ENCODE results near the gene PPP1R16B. TPM values are rescaled to one million over a fixed set of nuclear protein-coding genes. Genes with fewer than 3 reads are reported as not detected.

Gene PPP1R16B
- total and polyA plus RNA-seq, 9 donors, result 0.92 to 56.4 (median 2.9) TPM

GRCh38 chr20:38861071-38861401, 55.5 kb downstream of the PPP1R16B start:
- no peaks in the 10 kb centered on the region for H3K36me3 ChIP-seq
- no peak overlapping the region for H3K27ac ChIP-seq
- no peaks in the 10 kb centered on the region for H3K27me3 ChIP-seq
- intact Hi-C loops (cut with DNase I), result no loop called here
- no peak overlapping the region for H3K4me3 ChIP-seq
- no peaks in the 10 kb centered on the region for H3K9me3 ChIP-seq
- TF ChIP-seq EP300 (IDR thresholded peaks at IDR 0.05), result no peak
- TF ChIP-seq, protein P1, sequence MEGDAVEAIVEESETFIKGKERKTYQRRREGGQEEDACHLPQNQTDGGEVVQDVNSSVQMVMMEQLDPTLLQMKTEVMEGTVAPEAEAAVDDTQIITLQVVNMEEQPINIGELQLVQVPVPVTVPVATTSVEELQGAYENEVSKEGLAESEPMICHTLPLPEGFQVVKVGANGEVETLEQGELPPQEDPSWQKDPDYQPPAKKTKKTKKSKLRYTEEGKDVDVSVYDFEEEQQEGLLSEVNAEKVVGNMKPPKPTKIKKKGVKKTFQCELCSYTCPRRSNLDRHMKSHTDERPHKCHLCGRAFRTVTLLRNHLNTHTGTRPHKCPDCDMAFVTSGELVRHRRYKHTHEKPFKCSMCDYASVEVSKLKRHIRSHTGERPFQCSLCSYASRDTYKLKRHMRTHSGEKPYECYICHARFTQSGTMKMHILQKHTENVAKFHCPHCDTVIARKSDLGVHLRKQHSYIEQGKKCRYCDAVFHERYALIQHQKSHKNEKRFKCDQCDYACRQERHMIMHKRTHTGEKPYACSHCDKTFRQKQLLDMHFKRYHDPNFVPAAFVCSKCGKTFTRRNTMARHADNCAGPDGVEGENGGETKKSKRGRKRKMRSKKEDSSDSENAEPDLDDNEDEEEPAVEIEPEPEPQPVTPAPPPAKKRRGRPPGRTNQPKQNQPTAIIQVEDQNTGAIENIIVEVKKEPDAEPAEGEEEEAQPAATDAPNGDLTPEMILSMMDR (IDR thresholded peaks at IDR 0.05), result no peak
- no peak for TF ChIP-seq POLR2A (IDR thresholded peaks at IDR 0.05)
- WGBS, 3 donors, result 53 to 75% (median 58%) methylated on average over 1 of the region's 1 CpG
- DNase-seq, result no peak
- no peaks in the 10 kb centered on the region for H3K4me1 ChIP-seq (ENCODE audit: insufficient read depth)

DNA sequence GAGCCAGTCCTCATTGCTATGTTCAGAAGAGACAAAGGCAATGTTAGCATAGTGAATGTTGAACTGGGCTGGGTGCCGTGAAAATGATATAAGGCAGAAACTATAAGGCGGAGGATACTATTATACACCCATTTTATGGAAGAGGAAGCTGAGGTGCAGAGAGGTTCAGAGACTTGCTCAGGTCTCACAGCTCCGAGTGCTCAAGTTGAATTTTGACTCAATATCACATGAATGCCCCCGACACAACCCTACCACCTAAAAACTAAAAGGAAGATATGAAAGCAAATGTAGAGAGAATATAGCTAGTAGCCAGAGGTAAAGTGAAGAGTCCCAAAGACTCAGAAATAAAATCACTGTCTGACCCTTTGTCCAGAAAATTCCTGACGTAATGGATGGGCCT, 56.7 kb downstream of the PPP1R16B start:
- intact Hi-C loops (cut with DNase I), result no loop called here
- H3K9me3 ChIP-seq, result no peaks in the 10 kb centered on the region
- H3K27ac ChIP-seq, result no peak overlapping the region
- H3K4me1 ChIP-seq (ENCODE audit: insufficient read depth), result no peaks in the 10 kb centered on the region
- TF ChIP-seq EP300 (IDR thresholded peaks at IDR 0.05), result no peak
- no peak for TF ChIP-seq POLR2A (IDR thresholded peaks at IDR 0.05)
- TF ChIP-seq, protein P1 (IDR thresholded peaks at IDR 0.05), result no peak
- WGBS, 3 donors, result 87 to 90% (median 87%) methylated on average over 5 of the region's 5 CpGs
- no peak for DNase-seq
- no peaks in the 10 kb centered on the region for H3K36me3 ChIP-seq
- no peaks in the 10 kb centered on the region for H3K27me3 ChIP-seq
- H3K4me3 ChIP-seq, result no peak overlapping the region

GRCh38 chr20:38863024-38863851, 57.7 kb downstream of the PPP1R16B start:
- no peaks in the 10 kb centered on the region for H3K4me1 ChIP-seq (ENCODE audit: insufficient read depth)
- H3K9me3 ChIP-seq, result no peaks in the 10 kb centered on the region
- no peak overlapping the region for H3K27ac ChIP-seq
- no peaks in the 10 kb centered on the region for H3K36me3 ChIP-seq
- WGBS, 3 donors, result 66 to 78% (median 76%) methylated on average over 12 of the region's 12 CpGs
- intact Hi-C loops (cut with DNase I), result no loop called here
- TF ChIP-seq EP300 (IDR thresholded peaks at IDR 0.05), result no peak
- TF ChIP-seq POLR2A (IDR thresholded peaks at IDR 0.05), result no peak
- TF ChIP-seq, protein P1 (IDR thresholded peaks at IDR 0.05), result no peak
- H3K4me3 ChIP-seq, result no peak overlapping the region
- DNase-seq, result no peak
- H3K27me3 ChIP-seq, result no peaks in the 10 kb centered on the region

GRCh38 chr20:38864662-38865061, 59.2 kb downstream of the PPP1R16B start:
- 61 to 78% (median 70%) methylated on average over 5 of the region's 5 CpGs for WGBS, 3 donors
- H3K4me3 ChIP-seq, result no peak overlapping the region
- no peak overlapping the region for H3K27ac ChIP-seq
- H3K27me3 ChIP-seq, result no peaks in the 10 kb centered on the region
- H3K4me1 ChIP-seq (ENCODE audit: insufficient read depth), result no peaks in the 10 kb centered on the region
- no peaks in the 10 kb centered on the region for H3K9me3 ChIP-seq
- TF ChIP-seq, protein P1 (IDR thresholded peaks at IDR 0.05), result no peak
- TF ChIP-seq POLR2A (IDR thresholded peaks at IDR 0.05), result no peak
- TF ChIP-seq EP300 (IDR thresholded peaks at IDR 0.05), result no peak
- no peaks in the 10 kb centered on the region for H3K36me3 ChIP-seq
- intact Hi-C loops (cut with DNase I), result loop anchor here in 1 of 4 donors (5.0 kb wide), 1 partner anchor 1342 kb away; the partner anchor contains the start of gene NNAT
- no peak for DNase-seq

Data from ovary (tissue), 9 donors.